ENCODE data around the gene PACSIN1. TPM values are rescaled to one million over a fixed set of nuclear protein-coding genes. Genes with fewer than 3 reads are reported as not detected.

The PACSIN1 gene
- total and polyA plus RNA-seq, 7 donors: 0.11 to 0.17 (median 0.11) TPM; not detected in 4

GRCh38 chr6:34516391-34517324 is 50.8 kb downstream of the PACSIN1 start:
- DNase-seq: peak in 1 of 2 donors; percentile 44
- H3K27me3 ChIP-seq (ENCODE audit: insufficient read depth in 3 of 3, low read length in 2 of 3): peaks cover 0 to 13% (median 6%) of the 10 kb centered on the region in 3 donors
- no peak overlapping the region for H3K4me3 ChIP-seq
- H3K27ac ChIP-seq: no peak overlapping the region
- ATAC-seq: no peak
- 80 to 84% (median 83%) methylated on average over 21 to 22 of the region's 22 CpGs for WGBS, 3 donors
- H3K9me3 ChIP-seq: no peaks in the 10 kb centered on the region
- H3K4me1 ChIP-seq: no peaks in the 10 kb centered on the region
- intact Hi-C loops (cut with DNase I): no loop called here
- no peak for TF ChIP-seq CTCF (IDR thresholded peaks at IDR 0.05)
- H3K36me3 ChIP-seq (ENCODE audit: insufficient read depth in 1 of 2, low read depth in 1 of 2): no peaks in the 10 kb centered on the region

DNA sequence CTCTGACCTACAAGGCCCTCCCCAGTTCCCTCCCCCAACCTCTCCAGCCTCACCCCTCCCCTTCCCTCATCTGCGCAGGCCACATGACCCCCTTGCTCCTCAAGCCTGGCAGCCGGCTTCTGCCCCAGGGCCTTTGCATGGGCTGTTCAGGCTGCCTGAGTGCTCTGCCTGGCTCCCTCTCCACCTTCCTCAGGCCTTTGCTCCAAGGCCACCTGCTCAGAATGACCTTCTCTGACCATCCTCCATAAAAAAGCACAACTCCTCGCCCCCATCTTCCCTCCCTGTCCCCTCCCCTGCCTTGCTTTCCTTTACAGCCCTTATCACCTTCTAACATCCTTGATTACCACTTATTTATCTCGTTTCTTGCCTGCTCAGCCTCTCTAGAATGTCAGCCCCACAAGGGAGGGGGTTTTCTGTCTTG is 51.6 kb downstream of the PACSIN1 start:
- Histone ChIP-seq H3K4me3 (no peak overlapping the region), H3K9me3 (no peaks in the 10 kb centered on the region), H3K27me3 (ENCODE audit: insufficient read depth in 3 of 3, low read length in 2 of 3) (peaks cover 0 to 13% (median 6%) of the 10 kb centered on the region in 3 donors), H3K36me3 (ENCODE audit: insufficient read depth in 1 of 2, low read depth in 1 of 2) (no peaks in the 10 kb centered on the region), H3K27ac (no peak overlapping the region), H3K4me1 (no peaks in the 10 kb centered on the region)
- intact Hi-C loops (cut with DNase I): no loop called here
- 85 to 90% (median 85%) methylated on average over 4 of the region's 4 CpGs for WGBS, 3 donors
- ATAC-seq (no peak), DNase-seq (peak in 1 of 2 donors; percentile 27)
- TF ChIP-seq CTCF (IDR thresholded peaks at IDR 0.05): no peak

- intact Hi-C loops (cut with DNase I): no loop called here
- WGBS, 3 donors: 82 to 86% (median 84%) methylated on average over 8 of the region's 8 CpGs
- ATAC-seq: no peak
- H3K4me3 ChIP-seq: no peak overlapping the region
- no peaks in the 10 kb centered on the region for H3K9me3 ChIP-seq
- DNase-seq: peak in 1 of 2 donors; percentile 19
- peaks cover 0 to 13% (median 6%) of the 10 kb centered on the region in 3 donors for H3K27me3 ChIP-seq (ENCODE audit: insufficient read depth in 3 of 3, low read length in 2 of 3)
- H3K27ac ChIP-seq: no peak overlapping the region
- H3K36me3 ChIP-seq (ENCODE audit: insufficient read depth in 1 of 2, low read depth in 1 of 2): no peaks in the 10 kb centered on the region
- TF ChIP-seq CTCF (IDR thresholded peaks at IDR 0.05): no peak
- no peaks in the 10 kb centered on the region for H3K4me1 ChIP-seq
Observed at GRCh38 chr6:34517966-34518365, 52.1 kb downstream of the PACSIN1 start.

DNA sequence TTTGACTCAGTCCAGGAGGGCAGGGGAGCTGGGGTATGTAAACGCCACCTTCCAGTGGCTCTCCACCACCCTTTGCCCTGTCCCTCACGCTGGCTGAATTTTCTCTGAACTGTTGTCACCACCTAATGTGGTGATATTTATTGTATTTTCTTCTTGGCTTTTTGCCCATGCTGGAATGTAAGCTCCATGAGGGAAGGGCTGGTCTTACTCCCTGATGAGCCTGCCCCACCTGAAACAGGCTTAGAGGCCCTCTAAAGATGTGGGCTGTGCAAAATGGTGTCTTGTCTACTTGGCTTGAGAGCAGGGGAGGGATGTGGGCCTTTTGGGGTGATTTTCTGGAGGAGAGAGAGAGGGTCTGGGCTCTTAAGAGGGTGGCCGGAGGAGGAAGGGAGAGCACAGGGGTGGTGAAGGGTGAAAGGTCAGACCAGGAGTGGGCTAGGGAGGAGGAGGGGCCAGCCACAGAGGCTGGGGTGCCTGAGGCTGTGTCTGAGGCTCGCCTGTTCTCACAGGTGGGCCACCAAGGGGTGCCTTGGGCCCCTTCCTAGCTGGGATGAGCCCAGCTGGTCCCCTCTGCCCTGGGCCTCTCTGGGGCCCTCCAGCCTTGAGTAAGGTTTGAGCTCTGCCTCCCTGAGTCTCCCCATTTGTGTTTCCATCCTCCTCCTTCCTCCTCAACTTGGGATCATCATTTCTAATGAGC is 52.9 kb downstream of the PACSIN1 start:
- 90 to 94% (median 91%) methylated on average over 4 of the region's 4 CpGs for WGBS, 3 donors
- intact Hi-C loops (cut with DNase I): no loop called here
- Histone ChIP-seq H3K4me3 (no peak overlapping the region), H3K36me3 (ENCODE audit: insufficient read depth in 1 of 2, low read depth in 1 of 2) (no peaks in the 10 kb centered on the region), H3K9me3 (no peaks in the 10 kb centered on the region), H3K27ac (no peak overlapping the region), H3K27me3 (ENCODE audit: insufficient read depth in 3 of 3, low read length in 2 of 3) (peaks cover 0 to 13% (median 6%) of the 10 kb centered on the region in 3 donors), H3K4me1 (no peaks in the 10 kb centered on the region)
- peak in 1 of 2 donors; percentile 23 for DNase-seq
- TF ChIP-seq CTCF (IDR thresholded peaks at IDR 0.05): no peak
- no peak for ATAC-seq

Measured in psoas muscle (tissue), 8 donors.